Right atrium auricular region (tissue), 2 donors: ENCODE measurements around the gene MFSD12. TPM values are rescaled to one million over a fixed set of nuclear protein-coding genes. Genes with fewer than 3 reads are reported as not detected.

Source experiments
- DNase-seq: peaks from one replicate; pipeline ENCODE4 v3.0.0-alpha.2; 2019; ENCODE audit warnings: low spot score
- H3K27ac ChIP-seq, 2 donors: fragments of 200-600 bp; sonication (generic); 1 replicate in 1 of 2; 2 replicates in 1 of 2; pipeline ENCODE4 v1.5.1; 2016 to 2019
- H3K27me3 ChIP-seq, 2 donors: fragments of 200-600 bp; sonication (generic); one replicate each; pipeline versions ENCODE4 v1.5.1 to v1.6.0; 2017 to 2019
- H3K36me3 ChIP-seq: fragments of 200-600 bp; sonication (generic); one replicate; pipeline ENCODE4 v1.5.1; 2016
- H3K4me1 ChIP-seq, 2 donors: fragments of 200-600 bp; sonication (generic); one replicate each; pipeline versions ENCODE4 v1.5.1 to v1.6.0; 2017 to 2019
- H3K4me3 ChIP-seq, 2 donors: fragments of 200-600 bp; sonication (generic); 1 replicate in 1 of 2; 2 replicates in 1 of 2; pipeline ENCODE4 v1.5.1; 2017 to 2019; ENCODE audit warnings: mild to moderate bottlenecking in 1 of 2, moderate library complexity in 1 of 2
- H3K9me3 ChIP-seq, 2 donors: fragments of 200-600 bp; sonication (generic); one replicate each; pipeline ENCODE4 v1.5.1; 2019
- CTCF ChIP-seq, 2 donors: fragments of 200-600 bp; sonication (generic); IDR thresholded peaks; one replicate each; pipeline ENCODE4 v1.5.1; 2019; ENCODE audit warnings: antibody characterized with exemption in 2 of 2
- total RNA-seq, 2 donors: library from RNA; depleted of rRNA; stranded (reverse); fragments of >200 nt; gene quantifications; one replicate each; pipeline ENCODE4 v1.1.0, GENCODE V29; 2016

The MFSD12 gene
- total RNA-seq, 2 donors from 2014 or later = 15.8 to 35.4 TPM

- H3K36me3 ChIP-seq = peaks cover 66% of the 10 kb centered on the region
- no peak for DNase-seq
- H3K27me3 ChIP-seq = no peaks in the 10 kb centered on the region
- H3K4me1 ChIP-seq = no peaks in the 10 kb centered on the region
- H3K9me3 ChIP-seq = no peaks in the 10 kb centered on the region
- no peak overlapping the region for H3K27ac ChIP-seq
- TF ChIP-seq CTCF (IDR thresholded peaks at IDR 0.05) = no peak
- H3K4me3 ChIP-seq = no peak overlapping the region
Measured at GRCh38 chr19:3527238-3527910, 30.0 kb downstream of the MFSD12 start.

DNA sequence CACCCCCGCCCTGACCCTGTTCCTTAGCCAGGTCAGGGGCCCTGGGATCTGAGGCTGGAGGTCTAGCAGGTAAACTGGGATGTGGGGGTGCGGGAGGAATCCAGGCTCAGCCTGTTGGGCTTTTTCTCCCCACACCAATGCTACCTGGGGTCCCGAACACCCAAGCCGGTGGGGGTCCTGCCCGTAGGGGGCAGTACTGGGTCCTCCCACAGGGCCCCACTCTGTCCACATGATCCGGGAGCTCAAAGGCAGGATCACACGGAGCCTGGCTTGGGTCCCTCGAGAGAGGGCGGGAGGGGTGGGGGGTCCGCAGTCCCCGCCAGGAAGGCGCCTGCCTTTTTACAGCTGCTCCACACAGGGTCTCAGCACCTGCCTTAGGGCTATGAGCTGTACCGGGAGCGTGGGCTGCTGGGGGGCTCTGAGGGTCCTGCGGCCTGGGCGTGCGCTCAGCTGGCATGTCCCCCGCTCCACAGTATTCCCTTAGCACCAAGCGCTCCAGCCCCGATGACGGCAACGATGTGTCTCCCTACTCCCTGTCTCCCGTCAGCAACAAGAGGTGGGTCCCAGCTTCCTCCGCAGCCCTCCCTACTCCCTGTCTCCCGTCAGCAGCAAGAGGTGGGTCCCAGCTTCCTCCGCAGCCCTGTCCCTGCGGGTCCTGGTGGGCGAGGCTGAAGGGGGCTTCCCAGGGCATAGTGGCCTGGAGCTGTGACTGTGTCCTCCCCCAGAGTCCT is 30.7 kb downstream of the MFSD12 start:
- Histone ChIP-seq H3K4me3 (no peak overlapping the region), H3K27me3 (no peaks in the 10 kb centered on the region), H3K27ac (no peak overlapping the region), H3K36me3 (peaks cover 59% of the 10 kb centered on the region), H3K4me1 (no peaks in the 10 kb centered on the region), H3K9me3 (no peaks in the 10 kb centered on the region)
- DNase-seq = no peak
- TF ChIP-seq CTCF (IDR thresholded peaks at IDR 0.05) = no peak

GRCh38 chr19:3524904-3525451 is 32.4 kb downstream of the MFSD12 start:
- no peak overlapping the region for H3K27ac ChIP-seq
- H3K4me1 ChIP-seq = no peaks in the 10 kb centered on the region
- no peak overlapping the region for H3K4me3 ChIP-seq
- peaks cover 48% of the 10 kb centered on the region for H3K36me3 ChIP-seq
- no peak for DNase-seq
- no peak for TF ChIP-seq CTCF (IDR thresholded peaks at IDR 0.05)
- no peaks in the 10 kb centered on the region for H3K27me3 ChIP-seq
- H3K9me3 ChIP-seq = no peaks in the 10 kb centered on the region

- Histone ChIP-seq H3K27me3 (no peaks in the 10 kb centered on the region), H3K4me3 (no peak overlapping the region), H3K27ac (no peak overlapping the region), H3K4me1 (no peaks in the 10 kb centered on the region), H3K9me3 (no peaks in the 10 kb centered on the region), H3K36me3 (peaks cover 54% of the 10 kb centered on the region)
- no peak for TF ChIP-seq CTCF (IDR thresholded peaks at IDR 0.05)
- DNase-seq = no peak
Measured at GRCh38 chr19:3524078-3524842, 33.1 kb downstream of the MFSD12 start.

- TF ChIP-seq CTCF (IDR thresholded peaks at IDR 0.05) = no peak
- H3K4me1 ChIP-seq = no peaks in the 10 kb centered on the region
- H3K4me3 ChIP-seq = no peak overlapping the region
- H3K27me3 ChIP-seq = no peaks in the 10 kb centered on the region
- no peaks in the 10 kb centered on the region for H3K9me3 ChIP-seq
- H3K36me3 ChIP-seq = peaks cover 54% of the 10 kb centered on the region
- H3K27ac ChIP-seq = no peak overlapping the region
- no peak for DNase-seq
Measured at GRCh38 chr19:3523361-3524077, 33.9 kb downstream of the MFSD12 start.
